ENCODE measurements around the gene STARD9. TPM values are rescaled to one million over a fixed set of nuclear protein-coding genes. Genes with fewer than 3 reads are reported as not detected.

STARD9 gene
- total RNA-seq, 1 experiment from 2014 or later, result 5.0 TPM

DNA sequence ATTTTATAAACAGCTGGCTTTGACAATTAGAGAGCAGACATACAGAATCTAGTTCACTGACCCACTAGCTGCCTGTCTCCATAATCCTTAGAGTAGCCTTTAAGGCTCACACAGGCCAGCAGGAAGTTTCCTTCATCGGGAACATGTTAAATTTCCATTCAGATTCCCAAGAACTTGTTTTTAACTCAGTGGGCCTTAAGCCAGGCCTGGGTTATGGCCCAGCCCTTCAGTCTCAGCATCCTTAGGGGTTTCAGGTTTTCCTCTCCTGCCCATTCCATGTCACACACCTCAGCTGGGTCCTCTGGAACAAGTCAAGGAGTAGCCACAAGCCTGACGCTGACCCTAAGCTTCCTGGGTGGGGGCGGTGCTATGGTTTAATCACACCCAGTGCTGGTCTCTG lies 146.5 kb downstream of the STARD9 start:
- no TSS peak for BruUV-seq (replicated peaks)
- Histone ChIP-seq H3K9me3 (ENCODE audit: control insufficient read depth in 1 of 2, insufficient read depth in 1 of 2, low read depth in 1 of 2, low read length in 2 of 2) (no peaks in the 10 kb centered on the region), H3K79me2 (ENCODE audit: insufficient read depth, low read length) (no peaks in the 10 kb centered on the region), H3K4me2 (ENCODE audit: low read length) (no peak overlapping the region), H3K27ac (ENCODE audit: low read depth, low read length) (no peak overlapping the region), H3K4me1 (ENCODE audit: control insufficient read depth in 1 of 2, insufficient read depth in 2 of 2, low read length in 2 of 2) (no peaks in the 10 kb centered on the region), H4K20me1 (ENCODE audit: insufficient read depth) (no peaks in the 10 kb centered on the region), H3K9ac (ENCODE audit: low read length) (no peak overlapping the region), H3K4me3 (replicated peaks in 1 of 2; ENCODE audit: low read depth in 1 of 2, low read length in 2 of 2) (no peak overlapping the region), H3K36me3 (ENCODE audit: control insufficient read depth in 1 of 2, insufficient read depth in 2 of 2, low read length in 2 of 2) (peaks cover 12 to 18% of the 10 kb centered on the region in 2 experiments; a peak in 3 of 4 replicates), H3K9me2 (ENCODE audit: insufficient read depth) (no peaks in the 10 kb centered on the region), H3K27me3 (ENCODE audit: insufficient read depth, low read length) (no peaks in the 10 kb centered on the region), H2AFZ (ENCODE audit: low read depth, low read length, poor library complexity, severe bottlenecking) (no peak overlapping the region)
- ATAC-seq (no peak), DNase-seq (ENCODE audit: low read depth, low spot score) (no peak)
- ChIA-PET POLR2A (no interaction called here), CTCF (interaction anchor here (1.5 kb wide), 1 partner anchor 16 kb away, joined by 4 read pairs; no protein-coding TSS in a partner anchor), RAD21 (ENCODE audit: low non-redundant PET in 1 of 2, low total read pairs in 2 of 2, uncharacterized antibody in 2 of 2, unreplicated experiment in 2 of 2) (no interaction called here)
- TF ChIP-seq RAD21 (IDR thresholded peaks at IDR 0.05; ENCODE audit: low read depth), result no peak
- no peak for TF ChIP-seq CBX3 (IDR thresholded peaks at IDR 0.05; ENCODE audit: low read depth)
- TF ChIP-seq, protein P1, sequence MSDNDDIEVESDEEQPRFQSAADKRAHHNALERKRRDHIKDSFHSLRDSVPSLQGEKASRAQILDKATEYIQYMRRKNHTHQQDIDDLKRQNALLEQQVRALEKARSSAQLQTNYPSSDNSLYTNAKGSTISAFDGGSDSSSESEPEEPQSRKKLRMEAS (IDR thresholded peaks at IDR 0.05), result no peak
- TF ChIP-seq, protein P2, sequence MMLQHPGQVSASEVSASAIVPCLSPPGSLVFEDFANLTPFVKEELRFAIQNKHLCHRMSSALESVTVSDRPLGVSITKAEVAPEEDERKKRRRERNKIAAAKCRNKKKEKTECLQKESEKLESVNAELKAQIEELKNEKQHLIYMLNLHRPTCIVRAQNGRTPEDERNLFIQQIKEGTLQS (IDR thresholded peaks at IDR 0.05), result no peak
- TF ChIP-seq ZNF274 (IDR thresholded peaks at IDR 0.05; ENCODE audit: low read depth, low read length), result no peak
- intact Hi-C loops (cut with micrococcal nuclease), result no loop called here

DNA sequence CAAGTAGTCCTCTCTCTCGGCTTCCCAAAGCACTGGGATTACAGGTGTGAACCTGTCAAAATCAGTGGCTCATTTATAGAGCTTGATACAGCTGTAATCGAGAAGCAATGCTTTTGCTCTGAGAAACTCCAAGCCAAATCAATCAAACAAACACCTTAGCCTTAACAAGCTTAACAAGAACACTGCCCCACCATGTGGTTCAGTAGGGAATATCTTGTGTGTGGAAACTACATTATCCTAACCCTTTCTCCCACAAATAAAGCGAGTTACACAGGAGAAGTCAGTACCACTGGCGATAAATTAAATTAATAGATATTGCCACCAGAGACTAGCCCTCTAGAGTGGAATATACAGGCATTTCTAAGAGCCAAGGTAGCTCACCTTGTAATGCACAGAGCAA lies 147.7 kb downstream of the STARD9 start:
- intact Hi-C loops (cut with micrococcal nuclease), result no loop called here
- H3K9me3 ChIP-seq (ENCODE audit: control insufficient read depth in 1 of 2, insufficient read depth in 1 of 2, low read depth in 1 of 2, low read length in 2 of 2), result no peaks in the 10 kb centered on the region
- TF ChIP-seq ELF1 (IDR thresholded peaks at IDR 0.05; ENCODE audit: borderline replicate concordance, low read depth) (no peak), SRF (IDR thresholded peaks at IDR 0.05; ENCODE audit: low read depth) (no peak)
- TF ChIP-seq, protein P3, sequence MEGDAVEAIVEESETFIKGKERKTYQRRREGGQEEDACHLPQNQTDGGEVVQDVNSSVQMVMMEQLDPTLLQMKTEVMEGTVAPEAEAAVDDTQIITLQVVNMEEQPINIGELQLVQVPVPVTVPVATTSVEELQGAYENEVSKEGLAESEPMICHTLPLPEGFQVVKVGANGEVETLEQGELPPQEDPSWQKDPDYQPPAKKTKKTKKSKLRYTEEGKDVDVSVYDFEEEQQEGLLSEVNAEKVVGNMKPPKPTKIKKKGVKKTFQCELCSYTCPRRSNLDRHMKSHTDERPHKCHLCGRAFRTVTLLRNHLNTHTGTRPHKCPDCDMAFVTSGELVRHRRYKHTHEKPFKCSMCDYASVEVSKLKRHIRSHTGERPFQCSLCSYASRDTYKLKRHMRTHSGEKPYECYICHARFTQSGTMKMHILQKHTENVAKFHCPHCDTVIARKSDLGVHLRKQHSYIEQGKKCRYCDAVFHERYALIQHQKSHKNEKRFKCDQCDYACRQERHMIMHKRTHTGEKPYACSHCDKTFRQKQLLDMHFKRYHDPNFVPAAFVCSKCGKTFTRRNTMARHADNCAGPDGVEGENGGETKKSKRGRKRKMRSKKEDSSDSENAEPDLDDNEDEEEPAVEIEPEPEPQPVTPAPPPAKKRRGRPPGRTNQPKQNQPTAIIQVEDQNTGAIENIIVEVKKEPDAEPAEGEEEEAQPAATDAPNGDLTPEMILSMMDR (IDR thresholded peaks at IDR 0.05 in 2 of 3, conservative IDR thresholded peaks at IDR 0.05 in 1 of 3; ENCODE audit: borderline replicate concordance in 1 of 3, insufficient read depth in 1 of 3, low read depth in 2 of 3, low read length in 2 of 3), result peak in 2 of 3 experiments; percentile 13 to 34; a peak in 2 of 6 replicates
- no peaks in the 10 kb centered on the region for H3K27me3 ChIP-seq (ENCODE audit: insufficient read depth, low read length)
- no peak overlapping the region for H2AFZ ChIP-seq (ENCODE audit: low read depth, low read length, poor library complexity, severe bottlenecking)
- ATAC-seq, result no peak
- no peaks in the 10 kb centered on the region for H3K4me1 ChIP-seq (ENCODE audit: control insufficient read depth in 1 of 2, insufficient read depth in 2 of 2, low read length in 2 of 2)
- no peaks in the 10 kb centered on the region for H3K79me2 ChIP-seq (ENCODE audit: insufficient read depth, low read length)
- no peak overlapping the region for H3K27ac ChIP-seq (ENCODE audit: low read depth, low read length)
- no peaks in the 10 kb centered on the region for H3K9me2 ChIP-seq (ENCODE audit: insufficient read depth)
- peaks cover 12 to 18% of the 10 kb centered on the region in 2 experiments; a peak in 3 of 4 replicates for H3K36me3 ChIP-seq (ENCODE audit: control insufficient read depth in 1 of 2, insufficient read depth in 2 of 2, low read length in 2 of 2)
- POLR2A ChIA-PET, result no interaction called here
- no peak overlapping the region for H3K4me3 ChIP-seq (replicated peaks in 1 of 2; ENCODE audit: low read depth in 1 of 2, low read length in 2 of 2)
- no peaks in the 10 kb centered on the region for H4K20me1 ChIP-seq (ENCODE audit: insufficient read depth)
- BruUV-seq (replicated peaks), result no TSS peak
- no peak overlapping the region for H3K4me2 ChIP-seq (ENCODE audit: low read length)
- H3K9ac ChIP-seq (ENCODE audit: low read length), result no peak overlapping the region
- DNase-seq (ENCODE audit: low read depth, low spot score), result no peak
- RAD21 ChIA-PET (ENCODE audit: low non-redundant PET in 1 of 2, low total read pairs in 2 of 2, uncharacterized antibody in 2 of 2, unreplicated experiment in 2 of 2), result no interaction called here
- CTCF ChIA-PET, result interaction anchor here (0.6 to 1.5 kb wide), 4 partner anchors 9 to 204 kb away, joined by 3 to 4 read pairs (median 3); no protein-coding TSS in a partner anchor
